AG04449 (cell line): ENCODE results near the gene IL17RA.
"Not testable (repeated sequence)": the region's sequence is repeated elsewhere in the genome, so short reads cannot be mapped to it uniquely, and the experiment has no call there.

Experiments
- CTCF ChIA-PET: fragments of 350-600 bp; formaldehyde crosslinking; extraction: SDS; loops from one replicate; lab custom pipeline; 2021; ENCODE audit warnings: antibody characterized with exemption; lab: Yijun Ruan, JAX
- POLR2A ChIA-PET: fragments of 400-600, 350-600 bp; formaldehyde crosslinking; extraction: SDS; loops from one replicate; lab custom pipeline; 2020; ENCODE audit warnings: antibody characterized with exemption, inconsistent platforms; lab: Yijun Ruan, JAX
- DNase-seq: peaks from one replicate; pipeline ENCODE4 v3.0.0-alpha.2; 2010; ENCODE audit warnings: low read depth, low spot score
- H3K4me3 ChIP-seq: 2 replicates; pipeline ENCODE4 v1.5.1; 2011; ENCODE audit warnings: low read depth, mild to moderate bottlenecking, control low read depth, low read length
- CTCF ChIP-seq: IDR thresholded peaks from one replicate; pipeline ENCODE4 v1.5.1; 2011; ENCODE audit warnings: mild to moderate bottlenecking, moderate library complexity, low read length, control low read depth, inconsistent platforms; ENCODE audit not compliant: insufficient read depth; ENCODE audit errors: missing control alignments

IL17RA gene

GRCh38 chr22:17145021-17145680 is 60.4 kb downstream of the IL17RA start:
- ChIA-PET POLR2A (interaction anchor here (0.7 kb wide), 1 partner anchor 26 kb away, joined by 3 read pairs; no protein-coding TSS in a partner anchor), CTCF (interaction anchor here (1.0 to 1.2 kb wide), 3 partner anchors 15 to 356 kb away, joined by 3 to 4 read pairs (median 3); no protein-coding TSS in a partner anchor)
- DNase-seq: no peak
- H3K4me3 ChIP-seq: no peak overlapping the region
- no peak for TF ChIP-seq CTCF

- DNase-seq, H3K4me3 ChIP-seq, POLR2A ChIA-PET: not testable (repeated sequence)
- CTCF ChIA-PET: interaction anchor here (5.2 kb wide), 1 partner anchor 24 kb away, joined by 43 read pairs; no protein-coding TSS in a partner anchor
Observed at GRCh38 chr22:17147458-17147857, 62.7 kb downstream of the IL17RA start.

GRCh38 chr22:17149076-17149815 is 64.4 kb downstream of the IL17RA start:
- TF ChIP-seq CTCF: no peak
- ChIA-PET CTCF (interaction anchor here (5.2 kb wide), 1 partner anchor 22 kb away, joined by 43 read pairs; no protein-coding TSS in a partner anchor), POLR2A (no interaction called here)
- H3K4me3 ChIP-seq: no peak overlapping the region
- DNase-seq: no peak

- no peak for DNase-seq
- CTCF ChIA-PET: interaction anchor here (2.1 kb wide), 1 partner anchor 20 kb away, joined by 11 read pairs; no protein-coding TSS in a partner anchor
- no peak overlapping the region for H3K4me3 ChIP-seq
- no peak for TF ChIP-seq CTCF
- POLR2A ChIA-PET: no interaction called here
Observed at GRCh38 chr22:17152340-17152739, 67.5 kb downstream of the IL17RA start.

GRCh38 chr22:17152971-17153370 is 68.2 kb downstream of the IL17RA start:
- no peak for DNase-seq
- ChIA-PET POLR2A (no interaction called here), CTCF (interaction anchor here (2.1 kb wide), 1 partner anchor 19 kb away, joined by 11 read pairs; no protein-coding TSS in a partner anchor)
- no peak overlapping the region for H3K4me3 ChIP-seq
- TF ChIP-seq CTCF: no peak

- DNase-seq: no peak
- no peak for TF ChIP-seq CTCF
- no peak overlapping the region for H3K4me3 ChIP-seq
- ChIA-PET POLR2A (no interaction called here), CTCF (interaction anchor here (1.6 to 10.0 kb wide), 2 partner anchors 17 to 346 kb away, joined by 7 to 225 read pairs; no protein-coding TSS in a partner anchor)
Observed at GRCh38 chr22:17155941-17156340, 71.1 kb downstream of the IL17RA start.
